Gastroesophageal sphincter (tissue), 3 donors: ENCODE data around the gene ZFAND6.

Experiments used
- POLR2A ChIP-seq, 2 donors: fragments of 450-650 bp; IDR thresholded peaks; one replicate each; pipeline ENCODE4 v1.6.1; 2017; ENCODE audit warnings: antibody characterized with exemption in 2 of 2, mild to moderate bottlenecking in 2 of 2, moderate library complexity in 1 of 2
- TF ChIP-seq, protein P1 (sequence below), 4 experiments: fragments of 200-600 bp in 2 of 4; fragments of 450-650 bp in 2 of 4; sonication (generic) in 1 of 4; IDR thresholded peaks; one replicate each; pipeline ENCODE4 v1.5.1; 2017 to 2019; ENCODE audit warnings: antibody characterized with exemption in 4 of 4, mild to moderate bottlenecking in 2 of 4, moderate library complexity in 2 of 4

DNA sequence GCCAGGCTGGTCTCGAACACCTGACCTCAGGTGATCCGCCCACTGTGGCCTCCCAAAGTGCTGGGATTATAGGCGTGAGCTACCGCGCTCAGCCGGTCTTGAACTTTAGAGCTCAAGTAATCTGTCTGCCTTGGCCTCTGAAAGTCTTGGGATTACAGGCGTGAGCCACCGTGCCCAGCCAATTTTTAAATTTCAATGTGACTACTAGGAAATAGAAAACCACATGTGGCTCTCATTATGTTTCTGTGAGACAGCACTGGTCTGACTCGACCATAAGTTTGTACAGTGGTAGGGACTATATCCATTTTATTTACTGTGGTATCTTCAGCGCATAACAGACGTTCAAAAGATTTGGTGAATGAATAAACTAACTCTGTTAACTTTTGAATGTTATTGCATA lies 9.1 kb downstream of the ZFAND6 start:
- TF ChIP-seq POLR2A (IDR thresholded peaks at IDR 0.05) = no peak
- TF ChIP-seq, protein P1, sequence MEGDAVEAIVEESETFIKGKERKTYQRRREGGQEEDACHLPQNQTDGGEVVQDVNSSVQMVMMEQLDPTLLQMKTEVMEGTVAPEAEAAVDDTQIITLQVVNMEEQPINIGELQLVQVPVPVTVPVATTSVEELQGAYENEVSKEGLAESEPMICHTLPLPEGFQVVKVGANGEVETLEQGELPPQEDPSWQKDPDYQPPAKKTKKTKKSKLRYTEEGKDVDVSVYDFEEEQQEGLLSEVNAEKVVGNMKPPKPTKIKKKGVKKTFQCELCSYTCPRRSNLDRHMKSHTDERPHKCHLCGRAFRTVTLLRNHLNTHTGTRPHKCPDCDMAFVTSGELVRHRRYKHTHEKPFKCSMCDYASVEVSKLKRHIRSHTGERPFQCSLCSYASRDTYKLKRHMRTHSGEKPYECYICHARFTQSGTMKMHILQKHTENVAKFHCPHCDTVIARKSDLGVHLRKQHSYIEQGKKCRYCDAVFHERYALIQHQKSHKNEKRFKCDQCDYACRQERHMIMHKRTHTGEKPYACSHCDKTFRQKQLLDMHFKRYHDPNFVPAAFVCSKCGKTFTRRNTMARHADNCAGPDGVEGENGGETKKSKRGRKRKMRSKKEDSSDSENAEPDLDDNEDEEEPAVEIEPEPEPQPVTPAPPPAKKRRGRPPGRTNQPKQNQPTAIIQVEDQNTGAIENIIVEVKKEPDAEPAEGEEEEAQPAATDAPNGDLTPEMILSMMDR (IDR thresholded peaks at IDR 0.05) = no peak
